Stomach (tissue), 19 donors: Measurements from ENCODE around the gene SPAG9. TPM values are rescaled to one million over a fixed set of nuclear protein-coding genes. Genes with fewer than 3 reads are reported as not detected.

Experiments used
- DNase-seq, 2 donors: peaks; one replicate each; pipeline versions ENCODE4 v3.0.0 to v3.0.0-alpha.2; 2013 to 2019
- H3K27ac ChIP-seq, 5 donors: fragments of 200-600 bp in 4 of 5; sonication (generic) in 4 of 5; one replicate each; pipeline ENCODE4 v1.5.1; 2013 to 2019; ENCODE audit warnings: mild to moderate bottlenecking in 1 of 5, moderate library complexity in 1 of 5
- H3K27me3 ChIP-seq, 3 donors: fragments of 200-600 bp; sonication (generic); one replicate each; pipeline ENCODE4 v1.5.1; 2017 to 2019; ENCODE audit warnings: mixed run types in 1 of 3
- H3K36me3 ChIP-seq, 4 donors: fragments of 200-600 bp; sonication (generic); 1 replicate in 3 of 4; 2 replicates in 1 of 4; pipeline ENCODE4 v1.5.1; 2016 to 2019
- H3K4me1 ChIP-seq, 4 donors: fragments of 200-600 bp; sonication (generic); one replicate each; pipeline ENCODE4 v1.5.1; 2016 to 2019
- H3K4me3 ChIP-seq, 4 donors: fragments of 200-600 bp; sonication (generic) in 3 of 4; one replicate each; pipeline ENCODE4 v1.5.1; 2016 to 2019; ENCODE audit warnings: mild to moderate bottlenecking in 1 of 4
- H3K9me3 ChIP-seq, 4 donors: fragments of 200-600 bp; sonication (generic); one replicate each; pipeline ENCODE4 v1.5.1; 2016 to 2019
- CTCF ChIP-seq, 7 experiments: fragments of 450-650 bp in 4 of 7; fragments of 200-600 bp in 3 of 7; sonication (generic) in 3 of 7; IDR thresholded peaks; one replicate each; pipeline ENCODE4 v1.5.1; 2016 to 2019; ENCODE audit warnings: antibody characterized with exemption in 7 of 7, control low read depth in 2 of 7, mild to moderate bottlenecking in 1 of 7
- EP300 ChIP-seq: sonication (generic); formaldehyde crosslinking; IDR thresholded peaks from one replicate; pipeline ENCODE4 v1.6.1; 2017; ENCODE audit warnings: antibody characterized with exemption
- POLR2A ChIP-seq, 4 donors: fragments of 450-650 bp; IDR thresholded peaks; one replicate each; pipeline ENCODE4 v1.6.1; 2016; ENCODE audit warnings: antibody characterized with exemption in 4 of 4, control low read depth in 2 of 4, mild to moderate bottlenecking in 1 of 4, moderate library complexity in 1 of 4
- POLR2AphosphoS5 ChIP-seq, 3 donors: sonication (generic); formaldehyde crosslinking; IDR thresholded peaks; one replicate each; pipeline ENCODE4 v1.6.1; 2016; ENCODE audit warnings: antibody characterized with exemption in 3 of 3
- WGBS, 5 donors: extraction: QIAGEN DNeasy Blood & Tissue Kit in 3 of 5; methylation state at CpG; one replicate each; pipeline versions ENCODE4 v1.1.5 to v1.1.7; 2013 to 2018; 5-methylcytosine and 5-hydroxymethylcytosine counted together
- intact Hi-C: fragments of 100-400 bp; cut with DNase I; formaldehyde crosslinking; loops from one replicate; pipeline ENCODE4 v1.15.1; 2023; ENCODE audit warnings: low total_unique reads
- long read RNA-seq, 10 donors: transcript quantifications; one replicate each; lab custom pipeline, GENCODE V29; 2026
- polyA plus RNA-seq, 3 donors: library from polyadenylated mRNA; stranded (reverse); fragments of 200-250 nt; gene quantifications; one replicate each; pipeline ENCODE4 v1.2.3, GENCODE V29; 2013
- total RNA-seq, 5 donors: library from RNA; depleted of rRNA; stranded (reverse); fragments of >200 nt; gene quantifications; one replicate each; pipeline versions ENCODE4 v1.1.0 to v1.2.3, GENCODE V29; 2014 to 2016
- donor health status: healthy with polysubstance abuse.
- donor health status: Bipolar disorder and iron deficiency.
- donor health status: healthy.

Gene SPAG9
- total RNA-seq: 100 to 1,000 TPM in 2 of 5 donors, 10 to 100 TPM in 3; 52.7 to 209 (median 63.1) TPM
- 10 to 100 TPM; 10.2 to 13.6 (median 11.9) TPM for polyA plus RNA-seq
- long read RNA-seq, donor 1: 0 reads
- long read RNA-seq, donor 2, full-length matches to known transcripts: 5 of 5 reads
- long read RNA-seq, donor 2, partial matches to known transcripts: 0 of 5 reads
- long read RNA-seq, donor 2, other reads (novel, unspliced or antisense): 0 of 5 reads
- long read RNA-seq, donor 3, partial matches to known transcripts: 0 of 2 reads
- long read RNA-seq, donor 3, other reads (novel, unspliced or antisense): 0 of 2 reads
- long read RNA-seq, donor 4: 0 reads
- long read RNA-seq, donor 5, partial matches to known transcripts: 0 of 1 reads
- long read RNA-seq, donor 5, other reads (novel, unspliced or antisense): 0 of 1 reads
- long read RNA-seq, donor 6, transcript SPAG9-207 (3 exons, 828 nt): major isoform, 6 of 6 reads
- long read RNA-seq, donor 6, partial matches to known transcripts: 0 of 6 reads
- long read RNA-seq, donor 6, other reads (novel, unspliced or antisense): 0 of 6 reads
- long read RNA-seq, donor 7, full-length matches to known transcripts: 3 of 3 reads
- long read RNA-seq, donor 7, partial matches to known transcripts: 0 of 3 reads
- long read RNA-seq, donor 7, other reads (novel, unspliced or antisense): 0 of 3 reads
- long read RNA-seq, donor 8, partial matches to known transcripts: 0 of 3 reads
- long read RNA-seq, donor 8, other reads (novel, unspliced or antisense): 0 of 3 reads
- long read RNA-seq, donor 9, partial matches to known transcripts: 5 of 6 reads
- long read RNA-seq, donor 9, other reads (novel, unspliced or antisense): 0 of 6 reads
- long read RNA-seq, donor 10: 0 reads

- Histone ChIP-seq H3K9me3 (no peaks in the 10 kb centered on the region), H3K4me1 (peaks cover 26 to 55% (median 41%) of the 10 kb centered on the region in 4 donors), H3K27me3 (no peaks in the 10 kb centered on the region), H3K36me3 (no peaks in the 10 kb centered on the region), H3K4me3 (peak within 1 kb of the TSS; percentile 81 to 100 (median 86)), H3K27ac (peak within 1 kb of the TSS; percentile 98 to 99 (median 99))
- 0 to 1% (median 1%) methylated on average over 33 to 68 of the region's 68 CpGs for WGBS, 5 donors
- TF ChIP-seq CTCF (IDR thresholded peaks at IDR 0.05) (no peak), EP300 (no peak), POLR2AphosphoS5 (IDR thresholded peaks at IDR 0.05) (peak; percentile 90 to 96 (median 95)), POLR2A (IDR thresholded peaks at IDR 0.05) (peak in 2 of 4 donors; percentile 76)
- peak; percentile 95 to 99 for DNase-seq
- intact Hi-C loops: no loop called here
Observed at GRCh38 chr17:51120739-51121619, at the start of gene SPAG9. TSS of gene SPAG9 (minus strand) at chr17:51120868. CDS start at chr17:51120656, 212 bp downstream.

GRCh38 chr17:51169340-51169739 lies 48.7 kb upstream of the SPAG9 start:
- Histone ChIP-seq H3K9me3 (no peaks in the 10 kb centered on the region), H3K4me3 (no peak overlapping the region), H3K4me1 (peaks cover 9 to 27% (median 23%) of the 10 kb centered on the region in 4 donors), H3K27ac (no peak overlapping the region), H3K27me3 (no peaks in the 10 kb centered on the region), H3K36me3 (peaks cover 38 to 65% (median 60%) of the 10 kb centered on the region in 4 donors)
- DNase-seq: no peak
- intact Hi-C loops: no loop called here
- TF ChIP-seq POLR2AphosphoS5 (IDR thresholded peaks at IDR 0.05) (no peak), POLR2A (IDR thresholded peaks at IDR 0.05) (no peak)
- 84 to 100% (median 93%) methylated on average over 1 of the region's 1 CpG for WGBS, 5 donors

- peak in 5 of 7 experiments; percentile 10 to 71 (median 60) for TF ChIP-seq CTCF (IDR thresholded peaks at IDR 0.05)
- TF ChIP-seq POLR2A (IDR thresholded peaks at IDR 0.05): no peak
- no peak for TF ChIP-seq POLR2AphosphoS5 (IDR thresholded peaks at IDR 0.05)
- no peak for TF ChIP-seq EP300
- Histone ChIP-seq H3K36me3 (peaks cover 37 to 56% (median 54%) of the 10 kb centered on the region in 4 donors), H3K4me3 (peak overlapping the region; percentile 77 to 97 (median 94)), H3K27me3 (no peaks in the 10 kb centered on the region), H3K4me1 (peaks cover 9 to 27% (median 23%) of the 10 kb centered on the region in 4 donors), H3K27ac (peak overlapping the region; percentile 80 to 95 (median 95)), H3K9me3 (no peaks in the 10 kb centered on the region)
- peak; percentile 53 to 81 for DNase-seq
- 11 to 29% (median 13%) methylated on average over 20 to 42 of the region's 42 CpGs for WGBS, 5 donors
- intact Hi-C loops: no loop called here
Observed at GRCh38 chr17:51166987-51167931, 46.6 kb upstream of the SPAG9 start.
